Lower lobe of right lung (tissue), 2 donors: ENCODE data around the gene VWA3B. TPM values are rescaled to one million over a fixed set of nuclear protein-coding genes. Genes with fewer than 3 reads are reported as not detected.
A peak's percentile ranks its signal among the peaks of the same experiment; 100 is the strongest.

ENCODE experiments used
- ATAC-seq, 2 donors: fragments of 200-7000 bp; cut with Tn5 transposase; one replicate each; pipeline ENCODE4 v1.9.1; 2020 to 2022; ENCODE audit warnings: mild to moderate bottlenecking in 2 of 2, moderate library complexity in 2 of 2
- DNase-seq: peaks from one replicate; pipeline ENCODE4 v3.0.0-alpha.2; 2020
- H3K27ac ChIP-seq: fragments of 200-600 bp; one replicate; pipeline ENCODE4 v1.8.0; 2022
- H3K27me3 ChIP-seq: fragments of 200-600 bp; one replicate; pipeline ENCODE4 v1.8.0; 2022; ENCODE audit warnings: low read depth
- H3K36me3 ChIP-seq: fragments of 200-600 bp; one replicate; pipeline ENCODE4 v1.8.0; 2022; ENCODE audit warnings: mild to moderate bottlenecking
- H3K4me1 ChIP-seq: fragments of 200-600 bp; one replicate; pipeline ENCODE4 v1.8.0; 2022
- H3K4me3 ChIP-seq: fragments of 200-600 bp; one replicate; pipeline ENCODE4 v1.8.0; 2022; ENCODE audit warnings: mild to moderate bottlenecking
- H3K9me3 ChIP-seq: fragments of 200-600 bp; one replicate; pipeline ENCODE4 v1.8.0; 2022
- CTCF ChIP-seq: fragments of 200-600 bp; IDR thresholded peaks from one replicate; pipeline ENCODE4 v1.8.0; 2022; ENCODE audit warnings: antibody characterized with exemption, mild to moderate bottlenecking
- intact Hi-C: fragments of 100-400 bp; cut with DNase I; formaldehyde crosslinking; loops from one replicate; pipeline ENCODE4 v1.11.0; 2022
- total RNA-seq: library from RNA; stranded (reverse); fragmentation: NEBNext Ultra II Directional; extraction: Animal tissue kit (Norgen Biotek cat#: 25700); gene quantifications from one replicate; pipeline ENCODE4 v1.2.1, GENCODE V29; 2021
- donor health status: DM: no; HTN: yes; CAD: no; lungs with severe emphysema.

The VWA3B gene
- total RNA-seq, 1 donor from 2014 or later, result 7.9 TPM

DNA sequence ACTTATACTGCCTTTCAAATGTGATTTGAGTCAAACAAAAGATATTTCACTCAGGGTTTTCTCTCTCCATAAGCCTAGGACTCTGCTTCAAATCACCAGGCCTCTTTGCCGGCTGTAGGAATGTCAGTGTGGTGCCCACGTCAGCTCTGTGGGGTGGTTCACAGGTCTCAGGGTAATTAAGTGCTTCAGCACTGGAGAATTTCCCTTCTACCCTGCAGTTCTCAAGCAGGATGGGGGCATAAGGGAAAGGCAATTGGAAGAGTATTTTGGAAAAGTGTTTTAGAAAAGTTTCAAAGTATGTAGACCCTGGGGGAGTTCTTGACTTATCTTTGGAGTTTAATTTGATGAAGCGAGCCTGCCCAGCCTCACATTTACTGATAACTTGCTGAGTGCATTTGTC, 268.9 kb downstream of the VWA3B start:
- intact Hi-C loops, result no loop called here

DNA sequence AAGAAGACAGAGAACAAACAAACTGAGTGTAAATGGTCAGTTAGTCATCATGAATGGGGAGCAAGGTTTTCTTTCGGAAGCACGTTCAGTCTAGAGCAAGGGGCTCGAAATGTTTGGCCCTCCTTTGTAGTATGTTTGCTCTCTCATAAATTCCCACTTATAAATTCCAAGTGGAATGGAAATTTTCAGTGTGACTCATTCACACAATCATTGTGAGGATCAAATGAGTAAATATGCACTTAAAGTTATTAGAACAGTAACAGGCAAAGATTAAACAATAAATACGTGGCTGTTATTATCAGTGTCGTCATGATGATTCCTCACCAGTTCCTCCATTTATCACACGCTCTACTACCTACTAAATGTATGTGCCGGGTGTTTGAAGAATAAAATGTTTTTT, 269.8 kb downstream of the VWA3B start:
- DNase-seq (no peak), ATAC-seq (peak; percentile 77 to 92)
- Histone ChIP-seq H3K27ac (no peak overlapping the region), H3K4me3 (no peak overlapping the region), H3K9me3 (no peaks in the 10 kb centered on the region), H3K4me1 (no peaks in the 10 kb centered on the region), H3K36me3 (no peaks in the 10 kb centered on the region), H3K27me3 (no peaks in the 10 kb centered on the region)
- no peak for TF ChIP-seq CTCF
- intact Hi-C loops, result no loop called here

More for the DNA sequence above, 268.9 kb downstream of the VWA3B start:
- no peaks in the 10 kb centered on the region for H3K27me3 ChIP-seq
- DNase-seq (no peak), ATAC-seq (peak; percentile 43 to 44)
- no peaks in the 10 kb centered on the region for H3K36me3 ChIP-seq
- no peak for TF ChIP-seq CTCF
- no peaks in the 10 kb centered on the region for H3K4me1 ChIP-seq
- H3K9me3 ChIP-seq, result no peaks in the 10 kb centered on the region
- H3K4me3 ChIP-seq, result no peak overlapping the region
- H3K27ac ChIP-seq, result no peak overlapping the region

GRCh38 chr2:98357849-98358248, 270.9 kb downstream of the VWA3B start:
- H3K4me3 ChIP-seq, result no peak overlapping the region
- intact Hi-C loops, result no loop called here
- no peak for TF ChIP-seq CTCF

DNA sequence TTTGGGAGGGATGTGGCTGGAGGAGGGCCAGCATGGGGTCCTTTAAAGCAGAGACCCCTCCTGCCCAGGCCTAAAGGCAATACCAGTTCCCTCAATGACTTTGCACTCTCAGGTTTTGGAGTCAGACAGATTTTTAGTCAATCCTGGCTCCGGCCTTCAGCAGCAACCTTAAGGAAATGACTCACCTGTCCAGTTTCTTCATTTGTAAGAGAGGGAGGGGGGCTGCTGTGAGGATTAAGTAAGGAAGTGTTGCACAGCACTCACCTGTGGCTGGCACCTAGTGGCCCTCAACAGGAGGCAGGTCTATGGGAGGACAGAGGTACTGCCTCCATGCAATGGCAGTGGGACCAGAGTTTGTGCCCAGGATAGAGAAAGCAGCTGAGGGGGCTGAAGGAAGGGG, 273.0 kb downstream of the VWA3B start:
- no peak for TF ChIP-seq CTCF
- H3K27me3 ChIP-seq, result no peaks in the 10 kb centered on the region
- ATAC-seq (peak in 1 of 2 donors; percentile 30), DNase-seq (no peak)
- no peak overlapping the region for H3K4me3 ChIP-seq
- H3K4me1 ChIP-seq, result no peaks in the 10 kb centered on the region
- intact Hi-C loops, result no loop called here
- no peaks in the 10 kb centered on the region for H3K9me3 ChIP-seq
- H3K27ac ChIP-seq, result no peak overlapping the region
- no peaks in the 10 kb centered on the region for H3K36me3 ChIP-seq

More at GRCh38 chr2:98357849-98358248, 270.9 kb downstream of the VWA3B start:
- ATAC-seq (no peak), DNase-seq (no peak)
- no peaks in the 10 kb centered on the region for H3K36me3 ChIP-seq
- no peaks in the 10 kb centered on the region for H3K27me3 ChIP-seq
- H3K4me1 ChIP-seq, result no peaks in the 10 kb centered on the region
- no peak overlapping the region for H3K27ac ChIP-seq
- H3K9me3 ChIP-seq, result no peaks in the 10 kb centered on the region

Other genes starting within 250 kb of the VWA3B start
- gene TMEM131, start 91.2 kb upstream of the VWA3B start, total RNA-seq, result 42.2 TPM